Left lobe of liver (tissue), 2 donors: ENCODE data around the gene ZNF821. TPM values are rescaled to one million over a fixed set of nuclear protein-coding genes. Genes with fewer than 3 reads are reported as not detected.
"Not testable (repeated sequence)": the region's sequence is repeated elsewhere in the genome, so short reads cannot be mapped to it uniquely, and the experiment has no call there.

ENCODE experiments used
- ATAC-seq: fragments of 200-7000 bp; cut with Tn5 transposase; one replicate; pipeline ENCODE4 v1.9.1; 2020; ENCODE audit warnings: mild to moderate bottlenecking, moderate library complexity
- DNase-seq: peaks from one replicate; pipeline ENCODE4 v3.0.0-alpha.2; 2020; ENCODE audit warnings: low spot score
- total RNA-seq: library from RNA; stranded (reverse); gene quantifications from one replicate; pipeline ENCODE4 v1.2.1, GENCODE V29; 2021
- donor health status: DM: no; HTN: no; CAD: no; lungs with moderate emphysema.
- donor health status: DM: no; HTN: yes; CAD: no.

ZNF821 gene
- total RNA-seq, 1 donor from 2014 or later, result 2.4 TPM

DNA sequence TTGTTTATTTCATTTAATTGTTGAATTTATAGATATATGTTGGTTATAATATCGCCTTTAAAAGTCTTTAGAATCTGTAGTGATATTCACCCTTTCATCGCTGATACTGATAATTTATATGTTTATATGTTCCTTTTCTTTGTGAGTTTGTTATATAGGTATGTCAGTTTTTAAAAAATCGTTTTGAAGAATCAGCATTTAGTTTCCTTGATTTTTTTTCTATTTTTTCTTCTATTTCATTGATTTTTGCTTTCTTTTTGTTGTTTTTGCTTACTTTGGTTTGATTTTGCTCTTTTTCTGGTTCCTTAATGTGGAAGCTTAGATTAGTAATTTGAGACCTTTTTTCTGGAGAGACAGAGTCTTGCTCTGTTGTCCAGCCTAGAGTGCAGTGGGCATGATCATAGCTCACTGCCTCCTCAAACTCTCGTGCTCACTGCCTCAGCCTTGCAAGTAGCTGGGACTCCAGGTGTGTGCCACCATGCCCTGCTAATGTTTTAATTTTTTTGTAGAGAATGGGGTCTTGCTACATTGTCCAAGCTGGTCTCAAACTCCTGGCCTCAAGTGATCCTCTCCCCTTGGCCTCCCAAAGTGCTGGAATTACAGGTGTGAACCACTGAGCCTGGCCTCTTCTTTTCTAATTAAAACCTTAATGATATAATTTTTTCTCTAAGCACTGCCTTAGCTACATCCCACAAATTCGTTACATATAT is 18.8 kb upstream of the ZNF821 start:
- no peak for DNase-seq
- no peak for ATAC-seq

DNA sequence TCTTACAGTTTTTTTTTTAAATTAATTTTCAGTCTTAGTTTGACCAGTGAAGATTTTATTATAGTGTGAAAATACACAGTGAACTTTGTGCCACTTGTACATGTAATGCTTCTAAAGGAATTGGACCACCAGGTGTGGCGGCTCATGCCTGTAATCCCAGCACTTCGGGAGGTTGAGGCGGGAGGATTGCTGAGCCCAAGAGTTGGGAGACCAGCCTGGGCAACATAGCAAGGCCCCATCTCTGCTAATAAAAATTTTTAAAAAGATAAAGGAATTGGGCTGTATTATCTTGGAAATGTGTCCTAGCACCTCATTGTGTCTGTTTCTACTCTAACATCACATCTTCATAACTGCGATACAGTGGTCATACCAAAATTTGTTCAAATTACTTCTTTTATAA is 15.2 kb upstream of the ZNF821 start:
- DNase-seq, result no peak
- ATAC-seq, result no peak

DNA sequence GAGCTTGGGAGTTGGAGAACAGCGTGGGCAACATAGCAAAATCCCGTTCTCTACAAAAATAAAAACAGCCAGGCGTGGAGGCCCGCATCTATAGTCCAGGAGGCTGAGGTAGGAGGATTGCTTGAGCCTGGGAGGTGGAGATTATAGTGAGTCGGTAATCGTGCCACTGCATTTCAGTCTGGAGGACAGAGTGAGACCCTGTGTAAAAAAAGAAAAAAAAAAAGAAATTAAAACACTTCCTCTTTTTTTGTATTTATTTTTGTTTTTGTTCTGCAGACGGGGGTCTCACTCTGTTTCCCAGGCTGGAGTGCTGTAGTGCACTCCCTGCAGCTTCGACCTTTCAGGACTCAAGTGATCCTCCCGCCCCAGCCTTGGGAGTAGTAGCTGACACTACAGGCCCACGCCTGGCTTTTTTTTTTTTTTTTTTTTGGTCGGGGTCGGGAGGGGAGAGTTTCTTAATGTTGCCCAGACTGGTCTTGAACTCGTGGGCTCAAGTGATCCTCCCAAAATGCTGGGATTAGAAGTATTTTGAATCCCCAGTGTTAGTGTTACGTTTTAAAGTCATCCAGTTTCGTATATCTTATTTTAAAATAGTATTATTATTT is 12.9 kb upstream of the ZNF821 start:
- no peak for ATAC-seq
- no peak for DNase-seq

DNA sequence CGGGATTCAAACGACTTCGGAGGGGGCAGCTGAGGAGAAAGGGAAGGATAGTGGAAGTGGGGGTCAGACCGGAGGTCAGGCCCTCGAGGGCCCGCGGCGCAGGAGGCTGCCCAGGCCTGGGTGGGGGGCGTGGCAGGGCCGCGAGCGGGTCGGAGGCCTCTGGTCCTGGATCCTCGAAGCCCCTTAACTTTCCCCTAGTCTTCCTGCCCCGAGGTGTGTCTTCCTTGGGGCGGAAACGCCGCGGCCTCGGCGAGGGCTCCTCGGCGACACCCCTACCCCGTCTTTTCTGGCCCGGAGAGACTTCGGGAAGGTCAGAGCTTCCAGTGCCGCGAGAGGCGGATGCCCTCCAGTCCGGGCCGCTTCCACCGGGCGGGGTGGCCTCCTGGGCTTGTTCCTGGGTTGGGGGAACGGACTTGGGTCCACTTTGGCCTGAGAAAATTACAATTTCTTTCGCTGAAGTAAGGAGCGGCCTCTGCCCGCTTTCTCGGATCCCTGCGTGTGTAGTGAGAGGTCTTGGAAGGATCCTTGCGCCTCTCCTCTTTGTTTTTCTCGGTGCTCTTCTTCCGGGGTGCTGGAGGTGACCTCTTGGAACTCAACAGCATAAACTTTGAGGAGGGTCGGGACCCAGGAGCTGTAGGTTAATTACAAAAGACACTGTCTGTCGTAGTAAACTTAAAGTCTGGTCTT is 11.8 kb upstream of the ZNF821 start:
- DNase-seq, result no peak
- peak; percentile 40 for ATAC-seq

DNA sequence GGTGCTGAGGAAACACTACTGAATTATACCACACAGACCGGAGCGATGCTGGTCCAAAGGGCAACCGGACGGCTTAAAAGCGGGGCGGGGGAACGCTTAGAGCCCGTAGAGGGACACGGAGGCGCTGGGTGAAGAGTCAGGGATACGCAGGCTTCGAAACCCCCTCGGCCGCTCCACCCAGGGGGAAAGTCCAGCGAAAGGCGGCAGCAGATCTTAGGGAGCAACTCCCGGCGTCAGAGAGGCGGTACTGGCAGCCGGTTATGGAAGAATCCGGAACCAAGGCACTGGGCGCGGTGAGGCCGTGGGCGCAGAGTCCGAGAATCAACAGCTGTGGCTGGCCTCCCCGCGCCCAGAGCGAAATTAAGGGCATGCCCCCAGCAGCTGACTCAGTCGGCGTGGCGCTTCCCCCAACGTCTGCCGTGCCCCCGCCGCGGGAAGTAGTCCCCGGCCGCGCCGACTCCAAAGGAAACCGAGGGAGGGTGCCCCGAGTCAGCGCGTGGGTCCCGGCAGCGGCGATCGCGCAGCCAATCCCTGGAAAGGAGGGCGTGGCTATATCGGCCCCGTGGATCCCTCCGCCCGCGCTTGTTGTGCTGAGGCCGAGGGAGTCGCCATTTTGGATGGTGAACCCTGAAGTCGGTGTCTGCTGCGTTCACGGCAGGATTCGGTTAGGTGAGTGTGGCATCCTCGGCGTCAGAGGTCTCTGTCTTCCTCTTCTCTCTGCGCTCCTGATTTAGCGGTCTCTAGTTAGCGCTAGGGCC is 11.1 kb upstream of the ZNF821 start, which contains the start of gene IST1:
IST1 (plus strand) TSS at position 611 of the 758 bp plus-strand sequence. CDS start 20,110 bp downstream, outside the sequence.
- peak; percentile 94 for ATAC-seq

DNA sequence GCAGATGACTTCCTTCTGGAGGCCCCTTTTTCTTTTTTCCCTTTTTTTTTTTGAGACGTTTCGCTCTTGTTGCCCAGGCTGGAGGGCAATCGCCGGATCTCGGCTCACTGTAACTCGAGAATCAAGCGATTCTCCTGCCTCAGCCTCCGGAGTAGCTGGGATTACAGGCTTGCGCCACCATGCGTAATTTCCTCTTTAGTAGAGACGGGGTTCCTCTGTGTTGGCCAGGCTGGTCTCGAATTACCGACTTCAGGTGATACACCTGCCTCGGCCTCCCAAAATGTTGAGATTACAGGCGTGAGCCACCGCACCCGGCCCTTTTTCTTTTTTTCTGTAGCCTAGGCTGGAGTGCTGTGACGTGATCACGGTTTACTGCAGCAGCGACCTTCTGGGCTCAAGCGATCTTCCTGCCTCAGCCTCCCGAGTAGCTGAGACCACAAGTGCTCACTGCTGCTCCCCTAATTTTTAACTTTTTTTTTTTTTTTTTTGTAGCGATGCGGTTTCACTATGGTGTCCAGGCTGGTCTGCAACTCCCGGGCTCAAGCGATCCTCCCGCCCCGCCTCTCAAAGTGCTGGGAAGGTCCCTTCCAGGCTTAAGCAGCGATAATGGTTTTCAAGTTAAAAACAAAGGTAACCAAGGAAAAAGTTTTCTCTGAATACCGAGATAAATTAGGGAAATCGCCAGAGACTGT is 10.4 kb upstream of the ZNF821 start:
- ATAC-seq, result peak; percentile 27
- DNase-seq, result peak; percentile 57

More for the DNA sequence above, 11.1 kb upstream of the ZNF821 start, which contains the start of gene IST1:
- peak; percentile 98 for DNase-seq

DNA sequence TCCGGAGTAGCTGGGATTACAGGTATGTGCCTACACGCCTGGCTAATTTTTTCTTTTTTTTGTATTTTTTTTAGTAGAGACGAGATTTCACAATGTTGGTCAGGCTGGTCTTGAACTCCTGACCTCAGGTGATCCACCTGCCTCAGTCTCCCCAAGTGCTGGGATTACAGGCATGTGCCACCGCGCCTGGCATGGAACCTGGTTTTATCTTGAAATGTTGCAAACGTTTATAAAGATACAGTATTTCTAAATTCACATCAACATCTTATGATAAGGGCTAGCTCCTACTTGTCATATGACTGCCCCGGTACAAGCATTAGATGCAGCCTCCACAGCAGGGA is 9.9 kb upstream of the ZNF821 start:
- no peak for DNase-seq
- no peak for ATAC-seq

DNA sequence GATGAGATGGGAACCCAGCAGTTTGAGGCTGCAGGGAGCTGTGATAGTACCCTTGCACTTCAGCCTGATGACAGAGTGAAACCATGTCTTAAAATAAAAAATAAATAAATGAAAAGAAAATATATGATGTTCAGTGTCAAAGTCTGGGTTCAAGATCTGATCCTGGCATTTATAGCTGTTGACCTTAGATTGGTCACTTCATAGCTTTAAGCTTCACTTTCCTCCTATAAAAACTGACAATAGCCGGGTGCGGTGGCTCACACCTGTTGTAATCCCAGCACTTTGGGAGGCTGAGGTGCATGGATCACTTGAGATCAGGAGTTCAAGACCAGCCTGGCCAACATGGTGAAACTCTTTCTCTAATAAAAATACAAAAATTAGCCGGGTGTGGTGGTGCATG is 5.2 kb upstream of the ZNF821 start:
- DNase-seq (no peak), ATAC-seq (no peak)

DNA sequence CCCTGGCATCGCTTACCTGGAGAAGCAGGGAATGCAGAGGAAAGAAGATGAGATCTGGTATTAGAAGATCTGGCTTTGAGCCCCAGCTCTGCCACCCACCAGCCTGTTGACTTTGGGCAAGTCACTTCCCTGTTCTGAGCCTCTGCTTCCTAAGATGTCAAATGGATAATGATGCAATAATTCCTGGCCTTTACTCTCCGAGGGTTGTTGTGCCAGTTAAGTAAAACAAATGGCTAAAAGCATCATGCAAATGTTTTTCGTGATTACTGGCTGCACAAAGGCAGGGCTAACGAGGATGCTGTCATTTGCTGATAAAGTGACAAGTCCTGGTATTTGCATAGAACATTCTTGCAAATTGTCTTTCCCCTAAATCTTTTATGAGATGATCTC is 1.3 kb upstream of the ZNF821 start:
- no peak for DNase-seq
- ATAC-seq, result no peak

DNA sequence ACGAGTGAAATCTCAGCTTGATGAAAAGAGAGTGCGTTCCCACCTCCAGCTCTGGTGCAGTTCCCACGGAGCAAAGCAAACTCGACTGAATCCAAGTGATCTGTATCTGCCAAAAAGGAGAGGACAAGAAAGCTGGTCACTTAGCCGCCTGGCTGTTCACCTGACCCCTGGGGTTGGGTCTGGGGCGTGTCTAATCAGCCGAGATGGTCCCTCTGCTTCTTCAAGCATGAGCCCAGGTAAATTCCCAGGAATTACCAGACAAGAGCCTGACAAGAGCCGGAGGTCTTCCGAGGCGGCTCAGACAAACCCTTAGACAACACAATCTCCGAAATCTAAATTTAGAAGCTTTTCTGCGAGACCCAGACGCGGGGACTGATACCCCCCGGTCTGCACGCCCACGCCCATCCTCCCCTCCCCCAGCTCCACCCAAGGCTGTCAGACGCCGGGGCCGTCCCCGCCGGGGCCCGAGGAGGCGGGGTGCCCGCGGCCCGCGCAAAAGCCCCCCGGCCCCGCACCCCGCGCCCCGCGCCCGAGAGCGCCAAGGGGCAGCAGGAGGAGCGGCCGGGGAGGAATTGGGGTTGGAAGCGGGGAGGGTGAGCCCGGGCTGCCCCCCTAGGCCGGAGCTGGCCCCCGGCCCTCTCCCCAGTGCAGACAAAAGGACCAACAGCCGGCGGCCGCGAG is 674 bp downstream of the ZNF821 start:
- ATAC-seq (peak; percentile 49), DNase-seq (peak; percentile 55)

DNA sequence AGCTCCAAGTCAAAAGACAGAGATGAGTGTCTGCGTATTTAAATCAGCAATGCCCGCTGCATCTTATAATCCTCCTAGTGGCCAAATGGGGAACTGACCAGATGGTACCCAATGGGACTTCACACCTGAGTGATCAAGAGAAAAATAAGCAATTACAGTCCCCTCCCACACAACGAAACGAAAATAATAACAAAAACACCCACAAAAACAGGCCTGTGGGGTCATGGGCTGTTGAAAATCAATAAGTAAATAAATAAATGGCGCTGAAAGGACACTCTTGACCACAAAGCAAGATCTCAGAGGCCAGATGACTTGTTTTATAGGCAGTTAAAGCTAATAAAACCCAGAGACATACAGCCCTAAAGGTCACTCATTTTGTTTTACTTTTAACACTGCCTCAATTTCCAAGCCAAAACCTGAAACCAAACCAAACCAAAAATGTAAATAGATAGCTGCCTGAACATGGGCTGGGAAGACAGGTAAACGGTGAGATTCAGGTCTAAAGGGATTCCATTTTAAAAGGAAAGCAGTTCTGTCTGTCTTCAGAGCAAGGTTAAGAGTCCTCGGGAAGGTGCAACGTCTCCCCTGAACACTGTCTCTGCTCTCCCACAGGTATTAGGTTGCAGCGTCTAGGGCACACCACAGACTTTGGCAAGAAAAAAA is 1.3 kb downstream of the ZNF821 start:
- peak; percentile 70 for ATAC-seq
- DNase-seq, result peak; percentile 63

DNA sequence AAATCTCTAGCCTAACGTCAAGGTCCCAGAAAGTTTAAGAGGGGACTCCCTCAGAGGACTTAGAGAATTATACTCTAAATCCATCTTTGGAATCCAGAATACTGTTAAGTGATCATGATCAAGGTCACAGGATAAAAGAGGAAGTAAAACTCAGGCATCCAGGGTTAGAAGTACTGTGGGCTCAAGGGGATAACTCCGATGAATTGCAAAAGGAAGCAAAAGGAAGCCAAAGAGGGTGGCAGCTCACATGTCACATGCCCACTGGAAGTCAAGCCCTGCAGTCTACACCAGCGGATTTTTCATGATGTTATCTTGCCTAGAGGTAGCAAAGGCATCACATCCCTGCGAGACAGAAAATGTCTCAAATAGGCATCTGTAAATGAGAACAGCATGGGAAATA is 3.8 kb downstream of the ZNF821 start:
- DNase-seq (no peak), ATAC-seq (no peak)

DNA sequence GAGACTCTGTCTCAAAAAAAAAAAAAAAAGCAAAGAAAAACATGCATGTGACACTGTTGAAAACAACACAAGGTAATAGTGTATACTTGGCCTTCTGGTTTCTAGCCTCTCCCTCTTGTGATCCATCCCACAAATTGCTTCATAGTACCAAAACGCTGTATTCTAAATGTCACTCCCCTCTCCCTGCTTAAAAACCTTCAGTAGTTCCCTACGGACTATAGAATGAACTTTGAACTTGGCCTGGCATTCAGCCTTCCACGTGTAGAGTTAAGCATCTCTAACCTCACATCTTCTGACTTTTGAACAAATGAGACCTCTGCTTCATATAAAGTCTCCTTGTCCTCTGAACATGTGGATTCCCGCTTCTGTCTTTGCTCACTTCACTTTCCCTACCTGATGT is 5.1 kb downstream of the ZNF821 start:
- DNase-seq (no peak), ATAC-seq (no peak)

DNA sequence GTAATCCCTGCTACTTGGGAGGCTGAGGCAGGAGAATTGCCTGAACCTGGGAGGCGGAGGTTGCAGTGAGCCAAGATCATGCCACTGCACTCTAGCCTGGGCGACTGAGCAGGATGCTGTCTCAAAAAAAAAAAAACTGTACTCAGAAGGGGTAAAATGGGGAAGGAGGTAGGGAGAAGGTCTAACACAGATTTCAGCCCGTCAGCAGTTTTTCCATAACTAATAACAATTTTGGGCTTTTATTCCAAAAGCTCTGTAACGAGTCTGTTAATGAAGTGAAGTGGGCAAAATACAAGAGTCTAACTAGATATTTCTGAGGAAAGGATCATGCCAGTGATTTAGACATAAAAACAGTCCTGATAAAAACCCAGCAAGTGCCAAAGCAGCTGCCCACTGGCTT is 10.8 kb downstream of the ZNF821 start:
- ATAC-seq, result no peak
- DNase-seq, result no peak

DNA sequence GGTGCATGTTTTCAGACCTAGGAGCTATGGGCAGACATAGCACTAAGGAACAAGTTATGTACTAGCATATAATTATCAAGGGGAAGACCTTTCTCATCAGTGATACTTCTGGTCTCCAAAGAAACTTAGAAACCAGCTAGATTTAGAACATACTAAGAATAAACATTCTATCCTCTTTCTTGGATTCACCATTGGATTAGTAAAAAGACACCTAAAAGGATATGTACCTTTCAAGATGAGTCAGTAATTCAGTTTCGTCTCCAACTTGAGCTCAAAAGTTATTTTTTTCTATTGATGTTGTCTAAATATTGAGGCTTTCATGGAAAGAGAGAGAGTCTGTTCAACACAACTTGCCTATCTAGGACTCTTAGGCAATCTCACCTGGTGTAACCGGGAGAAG is 13.2 kb downstream of the ZNF821 start:
- DNase-seq, result no peak
- no peak for ATAC-seq

DNA sequence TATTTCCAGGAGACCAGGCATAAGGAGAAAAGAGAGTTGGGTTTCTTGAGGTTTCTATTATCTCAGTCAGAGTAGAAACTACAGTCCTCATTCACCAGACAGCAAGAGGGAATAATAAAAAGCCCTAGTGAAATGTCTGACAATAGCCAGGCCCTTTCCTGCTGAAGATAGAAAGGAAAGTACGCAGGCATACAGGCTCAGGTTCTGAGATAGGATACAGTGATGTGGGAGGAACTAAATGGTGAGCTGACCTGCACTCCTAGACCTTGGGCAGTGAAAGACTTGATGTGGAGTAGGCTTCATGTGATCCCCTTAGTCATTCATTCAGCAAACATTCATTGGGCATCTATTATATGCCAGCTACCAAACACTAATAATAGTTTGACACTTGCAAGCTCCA is 14.9 kb downstream of the ZNF821 start:
- ATAC-seq, result no peak
- DNase-seq, result no peak

DNA sequence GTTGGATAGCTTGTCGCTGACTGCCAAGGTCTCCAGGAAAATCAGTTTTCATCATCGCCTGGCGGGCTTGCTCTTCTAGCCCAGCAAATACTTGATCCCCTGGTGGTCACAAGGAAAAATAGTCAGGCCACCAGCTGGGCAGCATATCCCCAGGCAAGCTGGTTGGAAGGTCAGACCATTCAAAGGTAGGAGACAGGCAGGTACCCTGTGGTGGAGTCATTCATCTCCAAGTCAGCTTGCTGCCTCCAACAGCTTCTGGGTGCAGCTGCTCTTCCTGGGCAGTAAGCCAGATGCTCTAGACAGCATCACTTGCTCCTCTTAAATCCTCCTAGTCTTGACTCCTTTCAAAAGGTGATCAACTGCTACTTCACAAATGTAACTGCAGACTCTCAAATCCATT is 16.0 kb downstream of the ZNF821 start:
- DNase-seq, result no peak
- ATAC-seq, result no peak

DNA sequence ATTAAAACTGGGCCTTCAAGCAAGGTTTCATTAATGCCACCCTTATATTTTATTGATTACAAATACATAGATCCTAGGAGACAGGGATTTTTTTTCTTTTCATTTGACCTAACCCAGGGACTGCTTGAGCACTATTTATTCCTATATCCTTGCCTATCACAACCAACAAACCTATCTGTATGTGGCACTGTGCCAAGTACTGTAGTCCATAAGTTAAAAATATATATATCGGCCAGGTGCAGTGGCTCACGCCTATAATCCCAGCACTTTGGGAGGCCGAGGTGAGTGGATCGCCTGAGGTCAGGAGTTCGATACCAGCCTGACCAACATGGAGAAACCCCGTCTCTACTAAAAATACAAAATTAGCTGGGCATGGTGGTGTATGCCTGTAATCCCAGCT is 16.8 kb downstream of the ZNF821 start:
- ATAC-seq, DNase-seq: not testable (repeated sequence)

DNA sequence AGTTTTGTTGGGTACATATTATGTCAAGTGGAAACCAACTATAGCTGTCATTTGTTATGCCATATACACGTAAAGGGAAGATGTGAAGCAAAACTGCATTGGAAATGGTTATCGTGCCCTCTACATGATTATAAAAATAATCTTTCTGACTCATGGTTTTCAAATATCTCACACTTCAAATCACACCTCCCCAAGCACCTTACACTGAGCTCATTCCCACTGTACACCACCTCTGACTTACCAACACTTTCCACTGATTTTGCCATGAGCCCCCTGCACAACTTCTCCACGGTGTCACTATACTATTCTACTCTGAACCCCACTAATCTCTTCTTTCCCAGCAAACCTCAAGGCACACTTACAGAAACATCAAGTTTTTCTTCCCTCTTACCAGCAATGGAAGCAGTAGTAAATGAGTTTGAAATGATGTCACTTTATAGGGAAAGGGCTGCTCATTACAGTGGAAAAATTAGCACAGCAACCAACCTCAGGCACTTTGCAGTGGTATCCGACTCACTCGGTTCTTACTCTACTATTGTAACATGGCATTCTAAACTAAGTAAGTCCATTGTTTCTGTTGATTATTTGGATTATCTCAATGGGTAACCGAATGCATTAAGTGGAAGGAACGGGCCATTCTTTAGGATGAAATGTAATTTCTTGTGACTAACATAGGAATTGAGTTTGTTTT is 18.7 kb downstream of the ZNF821 start:
- DNase-seq, result no peak
- ATAC-seq, result no peak
